ENCODE measurements around the gene ZFHX3. TPM values are rescaled to one million over a fixed set of nuclear protein-coding genes. Genes with fewer than 3 reads are reported as not detected.
A peak's percentile ranks its signal among the peaks of the same experiment; 100 is the strongest.

ZFHX3 gene
- total RNA-seq, 1 donor from 2014 or later = 3.2 TPM

- no peak for DNase-seq (ENCODE audit: low read depth, low spot score)
Measured at GRCh38 chr16:72952404-72952803, 95.5 kb downstream of the ZFHX3 start.

GRCh38 chr16:72951916-72952315 lies 96.0 kb downstream of the ZFHX3 start:
- no peak for DNase-seq (ENCODE audit: low read depth, low spot score)

GRCh38 chr16:72950669-72951068 lies 97.3 kb downstream of the ZFHX3 start:
- DNase-seq (ENCODE audit: low read depth, low spot score) = no peak

GRCh38 chr16:72948238-72948829 lies 99.6 kb downstream of the ZFHX3 start:
- no peak for DNase-seq (ENCODE audit: low read depth, low spot score)

GRCh38 chr16:72947379-72948237 lies 100.3 kb downstream of the ZFHX3 start:
- DNase-seq (ENCODE audit: low read depth, low spot score) = no peak

- no peak for DNase-seq (ENCODE audit: low read depth, low spot score)
Measured at GRCh38 chr16:72946474-72947194, 101.3 kb downstream of the ZFHX3 start.

GRCh38 chr16:72946063-72946462 lies 101.9 kb downstream of the ZFHX3 start:
- DNase-seq (ENCODE audit: low read depth, low spot score) = no peak

- DNase-seq (ENCODE audit: low read depth, low spot score) = no peak
Measured at GRCh38 chr16:72945611-72946010, 102.3 kb downstream of the ZFHX3 start.

- DNase-seq (ENCODE audit: low read depth, low spot score) = no peak
Measured at GRCh38 chr16:72944757-72945485, 103.0 kb downstream of the ZFHX3 start.

- no peak for DNase-seq (ENCODE audit: low read depth, low spot score)
Measured at GRCh38 chr16:72942021-72942420, 105.9 kb downstream of the ZFHX3 start.

- DNase-seq (ENCODE audit: low read depth, low spot score) = no peak
Measured at GRCh38 chr16:72940886-72941285, 107.0 kb downstream of the ZFHX3 start.

- DNase-seq (ENCODE audit: low read depth, low spot score) = no peak
Measured at GRCh38 chr16:72939247-72939646, 108.7 kb downstream of the ZFHX3 start.

- DNase-seq (ENCODE audit: low read depth, low spot score) = peak; percentile 46
Measured at GRCh38 chr16:72938795-72939164, 109.1 kb downstream of the ZFHX3 start.

- no peak for DNase-seq (ENCODE audit: low read depth, low spot score)
Measured at GRCh38 chr16:72937916-72938794, 109.8 kb downstream of the ZFHX3 start.

GRCh38 chr16:72937360-72937759 lies 110.6 kb downstream of the ZFHX3 start:
- DNase-seq (ENCODE audit: low read depth, low spot score) = no peak

GRCh38 chr16:72936408-72936807 lies 111.5 kb downstream of the ZFHX3 start:
- DNase-seq (ENCODE audit: low read depth, low spot score) = no peak

- no peak for DNase-seq (ENCODE audit: low read depth, low spot score)
Measured at GRCh38 chr16:72935896-72936295, 112.0 kb downstream of the ZFHX3 start.

GRCh38 chr16:72934636-72935403 lies 113.1 kb downstream of the ZFHX3 start:
- no peak for DNase-seq (ENCODE audit: low read depth, low spot score)

- no peak for DNase-seq (ENCODE audit: low read depth, low spot score)
Measured at GRCh38 chr16:72932677-72933335, 115.1 kb downstream of the ZFHX3 start.

All from pulmonary artery endothelial cell (primary cell).